Non-pigmented ciliary epithelial cell (primary cell): ENCODE measurements around the gene ZNF692.

ENCODE experiments used
- DNase-seq: peaks from one replicate; pipeline ENCODE4 v3.0.0-alpha.2; 2010; ENCODE audit warnings: low read depth

ZNF692 gene

GRCh38 chr1:248881261-248881660, 22.4 kb upstream of the ZNF692 start:
- DNase-seq: no peak

- DNase-seq: no peak
Observed at GRCh38 chr1:248873993-248874533, 15.2 kb upstream of the ZNF692 start.

GRCh38 chr1:248873409-248873992, 14.6 kb upstream of the ZNF692 start:
- DNase-seq: peak; percentile 82

- DNase-seq: no peak
Observed at GRCh38 chr1:248872752-248873408, 14.0 kb upstream of the ZNF692 start.

- DNase-seq: no peak
Observed at GRCh38 chr1:248871837-248872401, 13.0 kb upstream of the ZNF692 start.

- DNase-seq: no peak
Observed at GRCh38 chr1:248862998-248863881, 4.4 kb upstream of the ZNF692 start.

GRCh38 chr1:248862695-248862997, 3.8 kb upstream of the ZNF692 start:
- DNase-seq: no peak

- no peak for DNase-seq
Observed at GRCh38 chr1:248861616-248862015, 2.7 kb upstream of the ZNF692 start.

GRCh38 chr1:248860007-248860406, 1.1 kb upstream of the ZNF692 start:
- DNase-seq: no peak

- no peak for DNase-seq
Observed at GRCh38 chr1:248858096-248858890, 592 bp downstream of the ZNF692 start.

- no peak for DNase-seq
Observed at GRCh38 chr1:248857749-248858095, 1.2 kb downstream of the ZNF692 start.

- DNase-seq: no peak
Observed at GRCh38 chr1:248857201-248857600, 1.7 kb downstream of the ZNF692 start.

- DNase-seq: no peak
Observed at GRCh38 chr1:248856176-248856575, 2.7 kb downstream of the ZNF692 start.

GRCh38 chr1:248855580-248855979, 3.3 kb downstream of the ZNF692 start:
- no peak for DNase-seq

- DNase-seq: no peak
Observed at GRCh38 chr1:248853663-248854375, 5.1 kb downstream of the ZNF692 start.

GRCh38 chr1:248852481-248853405, 6.1 kb downstream of the ZNF692 start:
- no peak for DNase-seq

GRCh38 chr1:248851390-248851789, 7.5 kb downstream of the ZNF692 start:
- DNase-seq: no peak

- no peak for DNase-seq
Observed at GRCh38 chr1:248850536-248851251, 8.2 kb downstream of the ZNF692 start.

- DNase-seq: no peak
Observed at GRCh38 chr1:248850124-248850523, 8.8 kb downstream of the ZNF692 start.
